ENCODE data around the gene SMARCC2. TPM values are rescaled to one million over a fixed set of nuclear protein-coding genes. Genes with fewer than 3 reads are reported as not detected.
A peak's percentile ranks its signal among the peaks of the same experiment; 100 is the strongest.

SMARCC2 gene
- total and polyA plus RNA-seq, 9 of the 15 experiments (the other 6 are each of a cell fraction or from before 2014, with no cell fraction given): 11.9 to 86.0 (median 36.6) TPM

DNA sequence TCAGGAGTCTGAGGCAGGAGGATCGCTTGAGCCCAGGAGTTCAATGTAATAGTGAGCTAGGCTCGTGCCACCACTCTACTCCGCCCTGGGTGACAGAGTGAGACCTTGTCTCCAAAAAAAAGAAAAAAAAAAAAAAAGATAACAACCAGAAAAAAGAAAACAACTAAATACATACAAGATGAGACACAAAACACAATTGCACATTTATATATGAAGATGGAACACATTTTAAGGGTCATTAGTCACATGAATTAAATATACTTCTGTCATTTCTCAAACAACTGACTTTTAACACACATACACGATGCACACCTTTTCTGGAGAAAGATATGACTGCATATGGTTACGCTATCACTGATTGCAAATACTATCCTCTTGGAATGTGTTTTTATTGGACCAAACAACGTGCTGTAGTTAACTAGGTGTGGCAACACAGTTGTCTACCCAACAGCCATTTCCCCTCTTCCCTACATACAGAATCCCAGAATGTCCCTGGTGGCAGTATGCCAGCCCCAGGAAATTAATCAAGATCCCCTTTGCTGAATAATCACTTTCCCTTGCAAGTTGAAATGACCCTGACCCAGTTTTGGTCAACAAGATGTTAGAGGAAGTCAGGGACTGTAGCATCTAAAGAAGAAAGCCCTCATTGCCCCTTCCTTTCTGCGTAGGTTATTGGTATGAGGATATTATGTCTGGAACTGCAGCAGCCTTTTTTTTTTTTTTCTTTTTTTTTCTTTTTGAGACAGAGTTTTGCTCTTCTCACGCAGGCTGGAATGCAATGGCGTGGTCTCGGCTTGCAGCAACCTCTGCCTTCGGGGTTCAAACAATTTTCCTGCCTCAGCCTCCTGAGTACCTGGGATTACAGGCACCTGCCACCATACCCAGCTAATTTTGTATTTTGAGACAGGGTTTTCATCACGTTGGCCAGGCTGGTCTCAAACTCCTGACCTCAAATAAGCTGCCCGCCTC lies 42.5 kb downstream of the SMARCC2 start (continued):
- TF ChIP-seq, protein P1, sequence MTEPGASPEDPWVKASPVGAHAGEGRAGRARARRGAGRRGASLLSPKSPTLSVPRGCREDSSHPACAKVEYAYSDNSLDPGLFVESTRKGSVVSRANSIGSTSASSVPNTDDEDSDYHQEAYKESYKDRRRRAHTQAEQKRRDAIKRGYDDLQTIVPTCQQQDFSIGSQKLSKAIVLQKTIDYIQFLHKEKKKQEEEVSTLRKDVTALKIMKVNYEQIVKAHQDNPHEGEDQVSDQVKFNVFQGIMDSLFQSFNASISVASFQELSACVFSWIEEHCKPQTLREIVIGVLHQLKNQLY (CRISPR knock-in tag; conservative IDR thresholded peaks at IDR 0.05): no peak
- TF ChIP-seq, protein P2, sequence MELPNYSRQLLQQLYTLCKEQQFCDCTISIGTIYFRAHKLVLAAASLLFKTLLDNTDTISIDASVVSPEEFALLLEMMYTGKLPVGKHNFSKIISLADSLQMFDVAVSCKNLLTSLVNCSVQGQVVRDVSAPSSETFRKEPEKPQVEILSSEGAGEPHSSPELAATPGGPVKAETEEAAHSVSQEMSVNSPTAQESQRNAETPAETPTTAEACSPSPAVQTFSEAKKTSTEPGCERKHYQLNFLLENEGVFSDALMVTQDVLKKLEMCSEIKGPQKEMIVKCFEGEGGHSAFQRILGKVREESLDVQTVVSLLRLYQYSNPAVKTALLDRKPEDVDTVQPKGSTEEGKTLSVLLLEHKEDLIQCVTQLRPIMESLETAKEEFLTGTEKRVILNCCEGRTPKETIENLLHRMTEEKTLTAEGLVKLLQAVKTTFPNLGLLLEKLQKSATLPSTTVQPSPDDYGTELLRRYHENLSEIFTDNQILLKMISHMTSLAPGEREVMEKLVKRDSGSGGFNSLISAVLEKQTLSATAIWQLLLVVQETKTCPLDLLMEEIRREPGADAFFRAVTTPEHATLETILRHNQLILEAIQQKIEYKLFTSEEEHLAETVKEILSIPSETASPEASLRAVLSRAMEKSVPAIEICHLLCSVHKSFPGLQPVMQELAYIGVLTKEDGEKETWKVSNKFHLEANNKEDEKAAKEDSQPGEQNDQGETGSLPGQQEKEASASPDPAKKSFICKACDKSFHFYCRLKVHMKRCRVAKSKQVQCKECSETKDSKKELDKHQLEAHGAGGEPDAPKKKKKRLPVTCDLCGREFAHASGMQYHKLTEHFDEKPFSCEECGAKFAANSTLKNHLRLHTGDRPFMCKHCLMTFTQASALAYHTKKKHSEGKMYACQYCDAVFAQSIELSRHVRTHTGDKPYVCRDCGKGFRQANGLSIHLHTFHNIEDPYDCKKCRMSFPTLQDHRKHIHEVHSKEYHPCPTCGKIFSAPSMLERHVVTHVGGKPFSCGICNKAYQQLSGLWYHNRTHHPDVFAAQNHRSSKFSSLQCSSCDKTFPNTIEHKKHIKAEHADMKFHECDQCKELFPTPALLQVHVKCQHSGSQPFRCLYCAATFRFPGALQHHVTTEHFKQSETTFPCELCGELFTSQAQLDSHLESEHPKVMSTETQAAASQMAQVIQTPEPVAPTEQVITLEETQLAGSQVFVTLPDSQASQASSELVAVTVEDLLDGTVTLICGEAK (IDR thresholded peaks at IDR 0.05): no peak
- TF ChIP-seq, protein P2 (CRISPR knock-in tag; IDR thresholded peaks at IDR 0.05): no peak
- no peak for TF ChIP-seq MYC (IDR thresholded peaks at IDR 0.05; ENCODE audit: low read depth, low read length)
- peak; percentile 54; the same call in 1 of the 2 replicates for TF ChIP-seq MYC (CRISPR knock-in tag; IDR thresholded peaks at IDR 0.05; ENCODE audit: borderline replicate concordance, low read depth)

Data from K562 (cell line).